Measurements from ENCODE around the gene CIAO2A. TPM values are rescaled to one million over a fixed set of nuclear protein-coding genes. Genes with fewer than 3 reads are reported as not detected.
A peak's percentile ranks its signal among the peaks of the same experiment; 100 is the strongest.

The CIAO2A gene
- total and polyA plus RNA-seq, 4 donors = 124 to 404 (median 159) TPM

- Histone ChIP-seq H3K4me1 (ENCODE audit: control insufficient read depth in 4 of 4, insufficient read depth in 4 of 4, low read length in 3 of 4) (peaks cover 17 to 67% (median 52%) of the 10 kb centered on the region in 4 donors), H3K4me3 (ENCODE audit: low read depth in 1 of 3, low read length in 3 of 3) (no peak overlapping the region), H3K27ac (ENCODE audit: low read depth in 1 of 2, low read length in 2 of 2) (peak overlapping the region; percentile 77 to 81), H3K27me3 (ENCODE audit: control insufficient read depth in 4 of 4, insufficient read depth in 4 of 4, low read length in 3 of 4) (no peaks in the 10 kb centered on the region), H3K9ac (ENCODE audit: low read depth in 1 of 2, low read length in 2 of 2) (no peak overlapping the region), H3K36me3 (ENCODE audit: control insufficient read depth in 4 of 4, insufficient read depth in 3 of 4, low read depth in 1 of 4, low read length in 3 of 4) (peaks cover 0 to 9% (median 0%) of the 10 kb centered on the region in 4 donors), H3K9me3 (ENCODE audit: control insufficient read depth in 4 of 4, low read length in 3 of 4) (no peaks in the 10 kb centered on the region)
- TF ChIP-seq FOXA2 (IDR thresholded peaks at IDR 0.05) (no peak), JUND (IDR thresholded peaks at IDR 0.05) (no peak), YY1 (IDR thresholded peaks at IDR 0.05) (no peak), RAD21 (IDR thresholded peaks at IDR 0.05) (no peak), ZBTB33 (IDR thresholded peaks at IDR 0.05) (no peak), NR2F2 (IDR thresholded peaks at IDR 0.05) (no peak), HNF4G (IDR thresholded peaks at IDR 0.05) (no peak), TAF1 (conservative IDR thresholded peaks at IDR 0.05) (no peak)
- TF ChIP-seq, protein P1, sequence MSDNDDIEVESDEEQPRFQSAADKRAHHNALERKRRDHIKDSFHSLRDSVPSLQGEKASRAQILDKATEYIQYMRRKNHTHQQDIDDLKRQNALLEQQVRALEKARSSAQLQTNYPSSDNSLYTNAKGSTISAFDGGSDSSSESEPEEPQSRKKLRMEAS (IDR thresholded peaks at IDR 0.05) = no peak
- TF ChIP-seq, protein P2, sequence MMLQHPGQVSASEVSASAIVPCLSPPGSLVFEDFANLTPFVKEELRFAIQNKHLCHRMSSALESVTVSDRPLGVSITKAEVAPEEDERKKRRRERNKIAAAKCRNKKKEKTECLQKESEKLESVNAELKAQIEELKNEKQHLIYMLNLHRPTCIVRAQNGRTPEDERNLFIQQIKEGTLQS (IDR thresholded peaks at IDR 0.05) = no peak
- TF ChIP-seq, protein P3, sequence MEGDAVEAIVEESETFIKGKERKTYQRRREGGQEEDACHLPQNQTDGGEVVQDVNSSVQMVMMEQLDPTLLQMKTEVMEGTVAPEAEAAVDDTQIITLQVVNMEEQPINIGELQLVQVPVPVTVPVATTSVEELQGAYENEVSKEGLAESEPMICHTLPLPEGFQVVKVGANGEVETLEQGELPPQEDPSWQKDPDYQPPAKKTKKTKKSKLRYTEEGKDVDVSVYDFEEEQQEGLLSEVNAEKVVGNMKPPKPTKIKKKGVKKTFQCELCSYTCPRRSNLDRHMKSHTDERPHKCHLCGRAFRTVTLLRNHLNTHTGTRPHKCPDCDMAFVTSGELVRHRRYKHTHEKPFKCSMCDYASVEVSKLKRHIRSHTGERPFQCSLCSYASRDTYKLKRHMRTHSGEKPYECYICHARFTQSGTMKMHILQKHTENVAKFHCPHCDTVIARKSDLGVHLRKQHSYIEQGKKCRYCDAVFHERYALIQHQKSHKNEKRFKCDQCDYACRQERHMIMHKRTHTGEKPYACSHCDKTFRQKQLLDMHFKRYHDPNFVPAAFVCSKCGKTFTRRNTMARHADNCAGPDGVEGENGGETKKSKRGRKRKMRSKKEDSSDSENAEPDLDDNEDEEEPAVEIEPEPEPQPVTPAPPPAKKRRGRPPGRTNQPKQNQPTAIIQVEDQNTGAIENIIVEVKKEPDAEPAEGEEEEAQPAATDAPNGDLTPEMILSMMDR (IDR thresholded peaks at IDR 0.05; ENCODE audit: low read depth, low read length, missing input control) = no peak
- TF ChIP-seq, protein P4, sequence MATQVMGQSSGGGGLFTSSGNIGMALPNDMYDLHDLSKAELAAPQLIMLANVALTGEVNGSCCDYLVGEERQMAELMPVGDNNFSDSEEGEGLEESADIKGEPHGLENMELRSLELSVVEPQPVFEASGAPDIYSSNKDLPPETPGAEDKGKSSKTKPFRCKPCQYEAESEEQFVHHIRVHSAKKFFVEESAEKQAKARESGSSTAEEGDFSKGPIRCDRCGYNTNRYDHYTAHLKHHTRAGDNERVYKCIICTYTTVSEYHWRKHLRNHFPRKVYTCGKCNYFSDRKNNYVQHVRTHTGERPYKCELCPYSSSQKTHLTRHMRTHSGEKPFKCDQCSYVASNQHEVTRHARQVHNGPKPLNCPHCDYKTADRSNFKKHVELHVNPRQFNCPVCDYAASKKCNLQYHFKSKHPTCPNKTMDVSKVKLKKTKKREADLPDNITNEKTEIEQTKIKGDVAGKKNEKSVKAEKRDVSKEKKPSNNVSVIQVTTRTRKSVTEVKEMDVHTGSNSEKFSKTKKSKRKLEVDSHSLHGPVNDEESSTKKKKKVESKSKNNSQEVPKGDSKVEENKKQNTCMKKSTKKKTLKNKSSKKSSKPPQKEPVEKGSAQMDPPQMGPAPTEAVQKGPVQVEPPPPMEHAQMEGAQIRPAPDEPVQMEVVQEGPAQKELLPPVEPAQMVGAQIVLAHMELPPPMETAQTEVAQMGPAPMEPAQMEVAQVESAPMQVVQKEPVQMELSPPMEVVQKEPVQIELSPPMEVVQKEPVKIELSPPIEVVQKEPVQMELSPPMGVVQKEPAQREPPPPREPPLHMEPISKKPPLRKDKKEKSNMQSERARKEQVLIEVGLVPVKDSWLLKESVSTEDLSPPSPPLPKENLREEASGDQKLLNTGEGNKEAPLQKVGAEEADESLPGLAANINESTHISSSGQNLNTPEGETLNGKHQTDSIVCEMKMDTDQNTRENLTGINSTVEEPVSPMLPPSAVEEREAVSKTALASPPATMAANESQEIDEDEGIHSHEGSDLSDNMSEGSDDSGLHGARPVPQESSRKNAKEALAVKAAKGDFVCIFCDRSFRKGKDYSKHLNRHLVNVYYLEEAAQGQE (IDR thresholded peaks at IDR 0.05) = no peak
- no peak for DNase-seq (ENCODE audit: low spot score)
- WGBS = 78% methylated on average over 4 of the region's 4 CpGs
Observed at GRCh38 chr15:64071931-64072765, 21.5 kb downstream of the CIAO2A start.

Measured in liver (tissue), 9 donors.